Activated CD8-positive, alpha-beta T cell treated with anti-CD3 and anti-CD28 coated beads, Interleukin-2, amount 10 ng/mL, durations not matched to agents 7 days and 5 days (primary cell): ENCODE data around the gene OR9Q1. TPM values are rescaled to one million over a fixed set of nuclear protein-coding genes. Genes with fewer than 3 reads are reported as not detected.
"Not testable (repeated sequence)": the region's sequence is repeated elsewhere in the genome, so short reads cannot be mapped to it uniquely, and the experiment has no call there.

Experiments used
- ATAC-seq: fragments of 150-1000 bp; cut with Tn5 transposase; one replicate; pipeline ENCODE4 v1.10.0; 2021; ENCODE audit warnings: moderate library complexity
- CTCF ChIA-PET: fragments of 350-600 bp; sonication (Branson Sonifier 250); formaldehyde crosslinking; loops from one replicate; lab custom pipeline; 2021; ENCODE audit warnings: antibody characterized with exemption; lab: Charles Lee
- POLR2A ChIA-PET: fragments of 350-600 bp; sonication (Branson Sonifier 250); formaldehyde crosslinking; loops from one replicate; lab custom pipeline; 2021; ENCODE audit warnings: antibody characterized with exemption; lab: Charles Lee
- DNase-seq: peaks from one replicate; pipeline ENCODE4 v3.0.0-alpha.2; 2020
- H3K27ac Mint-ChIP-seq: one replicate; pipeline ENCODE4 v1.8.0; 2021; ENCODE audit warnings: mild to moderate bottlenecking, mixed read lengths
- H3K27me3 Mint-ChIP-seq: one replicate; pipeline ENCODE4 v1.8.0; 2021; ENCODE audit warnings: low read depth, mixed read lengths
- H3K36me3 Mint-ChIP-seq: one replicate; pipeline ENCODE4 v1.8.0; 2021; ENCODE audit warnings: low read depth, mixed read lengths
- H3K4me1 Mint-ChIP-seq: one replicate; pipeline ENCODE4 v1.8.0; 2021; ENCODE audit warnings: low read depth, mixed read lengths
- H3K4me3 Mint-ChIP-seq: one replicate; pipeline ENCODE4 v1.8.0; 2021; ENCODE audit warnings: mild to moderate bottlenecking, mixed read lengths
- H3K9me3 Mint-ChIP-seq: one replicate; pipeline ENCODE4 v1.8.0; 2022; ENCODE audit warnings: mixed read lengths; ENCODE audit not compliant: insufficient read depth
- total RNA-seq, 2 experiments: library from RNA; stranded (reverse); gene quantifications; one replicate each; pipeline ENCODE4 v1.2.3, GENCODE V29; 2021

OR9Q1 gene
- total RNA-seq, 2 experiments from 2014 or later = not detected

GRCh38 chr11:58212420-58212819 is 188.7 kb downstream of the OR9Q1 start, which contains the start of gene OR1S1:
OR1S1 (plus strand) TSS chr11:58212720.
- H3K9me3 Mint-ChIP-seq, POLR2A ChIA-PET, DNase-seq, H3K36me3 Mint-ChIP-seq, H3K27ac Mint-ChIP-seq, ATAC-seq, H3K4me3 Mint-ChIP-seq, CTCF ChIA-PET, H3K4me1 Mint-ChIP-seq, H3K27me3 Mint-ChIP-seq: not testable (repeated sequence)

DNA sequence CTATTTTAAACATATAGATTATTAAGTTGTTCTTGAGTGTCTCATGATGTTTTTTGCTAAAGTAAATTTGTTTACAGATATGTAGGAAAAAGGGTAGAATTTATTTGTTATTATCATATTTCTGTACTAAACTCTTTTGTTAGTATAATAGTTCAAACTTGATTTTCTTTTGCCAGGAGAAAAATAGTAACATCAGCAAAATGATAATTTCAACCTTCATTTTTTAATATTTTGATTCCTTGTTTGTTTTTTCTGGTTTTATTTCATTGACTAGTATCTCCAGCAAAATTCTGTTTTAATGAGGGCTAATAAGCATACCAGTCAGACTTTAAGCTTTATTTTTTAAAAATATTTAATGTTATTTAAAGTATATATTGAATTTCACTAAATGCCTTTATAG is 192.8 kb downstream of the OR9Q1 start:
- Mint-ChIP-seq H3K9me3 (no peaks in the 10 kb centered on the region), H3K36me3 (no peaks in the 10 kb centered on the region), H3K4me3 (no peak overlapping the region), H3K27me3 (peaks cover 2% of the 10 kb centered on the region), H3K27ac (no peak overlapping the region), H3K4me1 (no peaks in the 10 kb centered on the region)
- POLR2A ChIA-PET = no interaction called here
- CTCF ChIA-PET = no interaction called here
- DNase-seq = no peak
- ATAC-seq = no peak

- no peak overlapping the region for H3K4me3 Mint-ChIP-seq
- no peaks in the 10 kb centered on the region for H3K9me3 Mint-ChIP-seq
- no peaks in the 10 kb centered on the region for H3K4me1 Mint-ChIP-seq
- no peak for DNase-seq
- no peak overlapping the region for H3K27ac Mint-ChIP-seq
- ChIA-PET CTCF (no interaction called here), POLR2A (no interaction called here)
- no peaks in the 10 kb centered on the region for H3K36me3 Mint-ChIP-seq
- H3K27me3 Mint-ChIP-seq = no peaks in the 10 kb centered on the region
- no peak for ATAC-seq
Measured at GRCh38 chr11:58222721-58223120, 199.0 kb downstream of the OR9Q1 start.

DNA sequence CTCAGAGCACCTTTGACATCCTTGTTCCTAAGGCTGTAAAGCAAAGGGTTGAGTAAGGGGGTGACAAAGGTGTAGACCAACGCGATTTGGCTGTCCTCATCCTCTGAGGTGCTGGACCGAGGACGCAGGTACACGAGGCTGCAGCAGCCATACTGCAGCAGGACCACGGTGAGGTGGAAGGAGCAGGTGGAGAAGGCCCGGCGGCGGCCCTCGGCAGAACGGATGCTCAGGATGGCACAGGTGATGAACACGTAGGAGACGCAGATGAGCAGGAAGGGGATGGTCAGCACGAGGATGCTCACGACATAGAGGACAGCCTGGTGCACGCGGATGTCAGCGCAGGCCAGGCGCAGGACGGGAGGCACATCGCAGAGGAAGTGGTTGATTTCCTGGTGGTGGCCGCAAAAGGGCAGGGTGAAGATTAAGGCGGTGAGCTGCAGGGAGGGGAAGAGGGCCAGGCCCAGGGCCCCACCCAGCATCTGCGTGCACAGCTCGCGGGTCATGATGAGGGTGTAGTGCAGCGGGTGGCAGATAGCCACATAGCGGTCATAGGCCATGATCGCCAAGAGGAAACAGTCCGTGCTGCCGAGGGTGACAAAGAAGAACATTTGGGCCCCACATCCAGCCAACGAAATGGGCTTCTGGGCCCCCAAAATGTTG is 204.4 kb downstream of the OR9Q1 start:
- Mint-ChIP-seq H3K4me3 (no peak overlapping the region), H3K27ac (no peak overlapping the region), H3K36me3 (no peaks in the 10 kb centered on the region), H3K4me1 (no peaks in the 10 kb centered on the region), H3K9me3 (no peaks in the 10 kb centered on the region), H3K27me3 (no peaks in the 10 kb centered on the region)
- ATAC-seq (no peak), DNase-seq (no peak)
- POLR2A ChIA-PET = no interaction called here
- CTCF ChIA-PET = no interaction called here

Other genes starting within 250 kb of the OR9Q1 start
- gene OR6Q1, start 7.1 kb downstream of the OR9Q1 start, total RNA-seq = not detected
- not detected for gene OR9I1, start 101.6 kb downstream of the OR9Q1 start, total RNA-seq
- not detected for gene OR9Q2, start 165.2 kb downstream of the OR9Q1 start, total RNA-seq
- gene OR1S2, start 180.3 kb downstream of the OR9Q1 start, total RNA-seq = not detected
- not detected for gene OR1S1, start 188.8 kb downstream of the OR9Q1 start, total RNA-seq
- gene OR10Q1, start 205.0 kb downstream of the OR9Q1 start, total RNA-seq = not detected
- not detected for gene OR10W1, start 244.4 kb downstream of the OR9Q1 start, total RNA-seq